Stimulated activated CD4-positive, alpha-beta T cell treated with anti-CD3 and anti-CD28 coated beads, Interleukin-15, amount 100 ng/mL, for 24 hours (primary cell): ENCODE results near the gene HYAL1.

Source experiments
- DNase-seq: peaks from one replicate; pipeline ENCODE4 v3.0.0-alpha.2; 2020

HYAL1 gene

GRCh38 chr3:50303013-50303815 is at the start of gene HYAL1:
HYAL1 (minus strand) TSS chr3:50303574; CDS start chr3:50302956, 618 bp downstream.
- no peak for DNase-seq

GRCh38 chr3:50352781-50353180 is 49.4 kb upstream of the HYAL1 start:
- no peak for DNase-seq

GRCh38 chr3:50351323-50351697 is 47.9 kb upstream of the HYAL1 start:
- no peak for DNase-seq

- peak; percentile 99 for DNase-seq
Observed at GRCh38 chr3:50350527-50351322, 47.4 kb upstream of the HYAL1 start, which contains the start of the genes CYB561D2 and NPRL2. CYB561D2 (plus strand) TSS chr3:50350862; CDS start chr3:50351434, 572 bp downstream. NPRL2 (minus strand) TSS chr3:50350775; CDS start chr3:50350652, 123 bp downstream.

GRCh38 chr3:50350213-50350526 is 46.8 kb upstream of the HYAL1 start:
- no peak for DNase-seq

GRCh38 chr3:50347187-50347813 is 43.9 kb upstream of the HYAL1 start:
- peak; percentile 81 for DNase-seq

GRCh38 chr3:50345586-50346234 is 42.3 kb upstream of the HYAL1 start, which contains the start of gene ZMYND10:
ZMYND10 (minus strand) TSS chr3:50345732; CDS start chr3:50345579, 153 bp downstream.
- DNase-seq = peak; percentile 87

- DNase-seq = no peak
Observed at GRCh38 chr3:50345008-50345407, 41.6 kb upstream of the HYAL1 start.

GRCh38 chr3:50342813-50343633 is 39.6 kb upstream of the HYAL1 start:
- DNase-seq = no peak

- DNase-seq = no peak
Observed at GRCh38 chr3:50341996-50342650, 38.7 kb upstream of the HYAL1 start.

- peak; percentile 26 for DNase-seq
Observed at GRCh38 chr3:50341537-50341936, 38.2 kb upstream of the HYAL1 start.

- peak; percentile 89 for DNase-seq
Observed at GRCh38 chr3:50340448-50341329, 37.3 kb upstream of the HYAL1 start, which contains the start of gene RASSF1. RASSF1 (minus strand) TSS chr3:50340836; CDS start chr3:50340805, 31 bp downstream.

GRCh38 chr3:50340147-50340447 is 36.7 kb upstream of the HYAL1 start:
- no peak for DNase-seq

GRCh38 chr3:50339485-50340146 is 36.2 kb upstream of the HYAL1 start:
- no peak for DNase-seq

GRCh38 chr3:50338965-50339364 is 35.6 kb upstream of the HYAL1 start:
- no peak for DNase-seq

GRCh38 chr3:50337175-50337861 is 33.9 kb upstream of the HYAL1 start:
- peak; percentile 99 for DNase-seq

- DNase-seq = no peak
Observed at GRCh38 chr3:50336452-50337174, 33.2 kb upstream of the HYAL1 start.

- no peak for DNase-seq
Observed at GRCh38 chr3:50334339-50335075, 31.1 kb upstream of the HYAL1 start.
